Measurements from ENCODE around the gene SPON1.

DNA sequence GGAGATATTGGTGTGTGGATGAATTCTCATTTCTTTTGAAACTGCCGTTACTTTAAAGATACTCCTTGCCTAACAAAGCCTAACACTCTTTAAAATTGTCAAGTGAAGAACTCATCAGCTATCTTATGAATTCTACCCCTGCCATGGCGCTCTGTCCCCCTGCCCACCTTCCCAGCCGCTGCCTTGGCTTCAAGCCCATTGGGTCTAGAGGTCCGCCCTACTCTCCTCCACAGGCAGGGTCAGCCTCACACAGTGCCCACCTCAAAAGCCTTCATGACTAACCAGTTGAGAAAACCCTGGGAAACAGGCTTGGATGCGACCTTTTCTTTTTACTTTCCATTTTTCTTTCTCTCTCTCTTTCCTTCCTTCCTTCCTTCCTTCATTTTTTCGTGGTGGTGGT is 267.9 kb downstream of the SPON1 start:
- TF ChIP-seq CTCF (IDR thresholded peaks at IDR 0.05) (no peak), POLR2AphosphoS5 (IDR thresholded peaks at IDR 0.05; ENCODE audit: low read depth, low read length) (no peak), SIN3A (IDR thresholded peaks at IDR 0.05; ENCODE audit: borderline replicate concordance, insufficient read depth, low read depth, low read length) (no peak), REST (IDR thresholded peaks at IDR 0.05; ENCODE audit: insufficient read depth in 1 of 2, low read depth in 2 of 2, low read length in 1 of 2) (no peak)
